CD4-positive, alpha-beta T cell (primary cell): ENCODE results near the gene RAB6B. TPM values are rescaled to one million over a fixed set of nuclear protein-coding genes. Genes with fewer than 3 reads are reported as not detected.

Source experiments
- ATAC-seq: fragments of 200-7000 bp; cut with Tn5 transposase; one replicate; pipeline ENCODE4 v1.10.0; 2022; ENCODE audit warnings: mild to moderate bottlenecking; ENCODE audit not compliant: poor library complexity
- CTCF ChIA-PET: fragments of 350-600 bp; sonication (Branson Sonifier 250); formaldehyde crosslinking; loops from one replicate; lab custom pipeline; 2021; ENCODE audit warnings: antibody characterized with exemption, inconsistent platforms; lab: Charles Lee
- POLR2A ChIA-PET: fragments of 350-600 bp; sonication (Branson Sonifier 250); formaldehyde crosslinking; loops from one replicate; lab custom pipeline; 2021; ENCODE audit warnings: antibody characterized with exemption, inconsistent platforms; lab: Charles Lee
- DNase-seq, 14 experiments: peaks; one replicate each; pipeline ENCODE4 v3.0.0-alpha.2; 2013 to 2020; ENCODE audit warnings: mixed read lengths in 2 of 14
- H3K27ac ChIP-seq, 2 donors: one replicate each; pipeline versions ENCODE4 v1.5.1 to v1.7.0; 2013; ENCODE audit warnings: low read length in 2 of 2, low read depth in 1 of 2, mild to moderate bottlenecking in 1 of 2
- H3K27me3 ChIP-seq, 2 experiments: 1 replicate in 1 of 2; 2 replicates in 1 of 2; pipeline versions ENCODE4 v1.6.1 to v1.7.0; 2013; ENCODE audit warnings: low read length in 2 of 2, control low read depth in 1 of 2, mild to moderate bottlenecking in 1 of 2, moderate library complexity in 1 of 2; ENCODE audit not compliant: insufficient read depth in 2 of 2, control insufficient read depth in 1 of 2
- H3K36me3 ChIP-seq: one replicate; pipeline ENCODE4 v1.6.1; 2013; ENCODE audit warnings: low read length, control low read depth; ENCODE audit not compliant: insufficient read depth
- H3K4me1 ChIP-seq: one replicate; pipeline ENCODE4 v1.6.1; 2013; ENCODE audit warnings: low read length, control low read depth; ENCODE audit not compliant: insufficient read depth
- H3K4me3 ChIP-seq: one replicate; pipeline ENCODE4 v1.5.1; 2013; ENCODE audit warnings: mild to moderate bottlenecking, low read length, moderate library complexity
- H3K9me3 ChIP-seq, 2 experiments: 1 replicate in 1 of 2; 2 replicates in 1 of 2; pipeline versions ENCODE4 v1.6.1 to v1.7.0; 2013; ENCODE audit warnings: low read length in 2 of 2, mild to moderate bottlenecking in 2 of 2, control low read depth in 1 of 2, moderate library complexity in 1 of 2; ENCODE audit not compliant: control insufficient read depth in 1 of 2, insufficient read depth in 1 of 2
- H3K27ac Mint-ChIP-seq: one replicate; pipeline ENCODE4 v1.8.0; 2020; ENCODE audit warnings: mixed read lengths
- H3K27me3 Mint-ChIP-seq: one replicate; pipeline ENCODE4 v1.8.0; 2021; ENCODE audit warnings: mixed read lengths
- H3K36me3 Mint-ChIP-seq: one replicate; pipeline ENCODE4 v1.8.0; 2021; ENCODE audit warnings: low read depth, mixed read lengths
- H3K4me1 Mint-ChIP-seq: one replicate; pipeline ENCODE4 v1.8.0; 2021; ENCODE audit warnings: low read depth, mixed read lengths
- H3K4me3 Mint-ChIP-seq: one replicate; pipeline ENCODE4 v1.8.0; 2020; ENCODE audit warnings: mild to moderate bottlenecking, mixed read lengths
- H3K9me3 Mint-ChIP-seq: one replicate; pipeline ENCODE4 v1.8.0; 2020; ENCODE audit warnings: mixed read lengths
- CTCF ChIP-seq: fragments of 200-600 bp; IDR thresholded peaks from one replicate; pipeline ENCODE4 v1.8.0; 2022; ENCODE audit warnings: antibody characterized with exemption, mild to moderate bottlenecking
- intact Hi-C, 2 experiments: fragments of 100-400 bp; cut with DNase I in 1 of 2; cut with micrococcal nuclease in 1 of 2; formaldehyde crosslinking; loops; one replicate each; pipeline versions ENCODE4 v1.15.1 to v1.9.0; 2023 to 2025; cut with DNase I, micrococcal nuclease
- total RNA-seq, 174 experiments: library from RNA in 2 of 174; stranded (reverse) in 2 of 174; gene quantifications; one replicate each; pipeline ENCODE4 v1.2.3 and lab custom pipeline; 2021 to 2026

RAB6B gene
- total RNA-seq, 2 experiments from 2014 or later = not detected

GRCh38 chr3:133855002-133855370, 40.7 kb downstream of the RAB6B start:
- Mint-ChIP-seq H3K4me1 (no peaks in the 10 kb centered on the region), H3K27me3 (no peaks in the 10 kb centered on the region), H3K36me3 (no peaks in the 10 kb centered on the region), H3K4me3 (no peak overlapping the region), H3K27ac (no peak overlapping the region), H3K9me3 (no peaks in the 10 kb centered on the region)
- POLR2A ChIA-PET = no interaction called here
- no peaks in the 10 kb centered on the region for H3K36me3 ChIP-seq
- ATAC-seq (no peak), DNase-seq (no peak)
- peaks cover 3% of the 10 kb centered on the region for H3K4me1 ChIP-seq
- intact Hi-C loops = loop anchor here in 1 of 2 experiments (5.0 kb wide), 1 partner anchor 78 kb away; no protein-coding TSS in a partner anchor
- no peaks in the 10 kb centered on the region for H3K9me3 ChIP-seq
- no peak for TF ChIP-seq CTCF
- CTCF ChIA-PET = no interaction called here
- no peaks in the 10 kb centered on the region for H3K27me3 ChIP-seq
- no peak overlapping the region for H3K4me3 ChIP-seq
- H3K27ac ChIP-seq = no peak overlapping the region

- TF ChIP-seq CTCF = no peak
- Histone ChIP-seq H3K4me1 (peaks cover 3% of the 10 kb centered on the region), H3K4me3 (no peak overlapping the region), H3K27me3 (no peaks in the 10 kb centered on the region), H3K9me3 (no peaks in the 10 kb centered on the region), H3K36me3 (no peaks in the 10 kb centered on the region), H3K27ac (no peak overlapping the region)
- DNase-seq = no peak
- no peaks in the 10 kb centered on the region for H3K9me3 Mint-ChIP-seq
- no peaks in the 10 kb centered on the region for H3K36me3 Mint-ChIP-seq
- no peak for ATAC-seq
- H3K4me3 Mint-ChIP-seq = no peak overlapping the region
- H3K27ac Mint-ChIP-seq = no peak overlapping the region
- H3K4me1 Mint-ChIP-seq = no peaks in the 10 kb centered on the region
- H3K27me3 Mint-ChIP-seq = no peaks in the 10 kb centered on the region
- intact Hi-C loops = loop anchor here in 1 of 2 experiments (5.0 kb wide), 1 partner anchor 77 kb away; no protein-coding TSS in a partner anchor
- ChIA-PET POLR2A (no interaction called here), CTCF (no interaction called here)
Measured at GRCh38 chr3:133854264-133855001, 41.2 kb downstream of the RAB6B start.

- no peaks in the 10 kb centered on the region for H3K9me3 ChIP-seq
- no peak overlapping the region for H3K4me3 ChIP-seq
- intact Hi-C loops = no loop called here
- CTCF ChIA-PET = no interaction called here
- H3K4me3 Mint-ChIP-seq = no peak overlapping the region
- no peaks in the 10 kb centered on the region for H3K9me3 Mint-ChIP-seq
- no peaks in the 10 kb centered on the region for H3K4me1 Mint-ChIP-seq
- H3K27me3 Mint-ChIP-seq = no peaks in the 10 kb centered on the region
- POLR2A ChIA-PET = no interaction called here
- H3K27ac ChIP-seq = no peak overlapping the region
- ATAC-seq (no peak), DNase-seq (no peak)
- no peak overlapping the region for H3K27ac Mint-ChIP-seq
- TF ChIP-seq CTCF = no peak
- no peaks in the 10 kb centered on the region for H3K27me3 ChIP-seq
- no peaks in the 10 kb centered on the region for H3K36me3 ChIP-seq
- peaks cover 3% of the 10 kb centered on the region for H3K4me1 ChIP-seq
- H3K36me3 Mint-ChIP-seq = no peaks in the 10 kb centered on the region
Measured at GRCh38 chr3:133853925-133854227, 41.8 kb downstream of the RAB6B start.
